ENCODE results near the gene VPS37D. TPM values are rescaled to one million over a fixed set of nuclear protein-coding genes. Genes with fewer than 3 reads are reported as not detected.
"Not testable (repeated sequence)": the region's sequence is repeated elsewhere in the genome, so short reads cannot be mapped to it uniquely, and the experiment has no call there.

The VPS37D gene
- total RNA-seq, 1 donor: 5.8 TPM

- Histone ChIP-seq H2AFZ (ENCODE audit: low read length) (no peak overlapping the region), H3K27ac (ENCODE audit: low read depth, low read length) (no peak overlapping the region), H3K4me2 (ENCODE audit: insufficient read depth, low read length) (no peak overlapping the region), H3K36me3 (ENCODE audit: insufficient read depth, low read length) (peaks cover 24% of the 10 kb centered on the region), H3K4me1 (ENCODE audit: insufficient read depth, low read length) (peaks cover 25% of the 10 kb centered on the region), H3K79me2 (ENCODE audit: insufficient read depth, low read length) (peaks cover 92% of the 10 kb centered on the region), H3K4me3 (ENCODE audit: insufficient read depth, low read length) (no peak overlapping the region), H3K27me3 (ENCODE audit: insufficient read depth, low read length) (no peaks in the 10 kb centered on the region), H4K20me1 (ENCODE audit: insufficient read depth, low read length) (peaks cover 77% of the 10 kb centered on the region), H3K9me3 (ENCODE audit: low read depth, low read length) (no peaks in the 10 kb centered on the region)
- TF ChIP-seq CTCF (IDR thresholded peaks at IDR 0.05; ENCODE audit: extremely low read depth, low read depth, low read length): no peak
- DNase-seq (ENCODE audit: insufficient read length, low spot score, missing footprints): peak; percentile 36
Observed at GRCh38 chr7:73712773-73713172, 45.1 kb downstream of the VPS37D start.

- not testable (repeated sequence) for H3K27ac ChIP-seq (ENCODE audit: low read depth, low read length); H3K4me3 ChIP-seq (ENCODE audit: insufficient read depth, low read length); H3K4me2 ChIP-seq (ENCODE audit: insufficient read depth, low read length); H3K9me3 ChIP-seq (ENCODE audit: low read depth, low read length); H2AFZ ChIP-seq (ENCODE audit: low read length); H3K27me3 ChIP-seq (ENCODE audit: insufficient read depth, low read length)
- Histone ChIP-seq H3K79me2 (ENCODE audit: insufficient read depth, low read length) (peaks cover 95% of the 10 kb centered on the region), H4K20me1 (ENCODE audit: insufficient read depth, low read length) (peaks cover 80% of the 10 kb centered on the region), H3K36me3 (ENCODE audit: insufficient read depth, low read length) (peaks cover 21% of the 10 kb centered on the region), H3K4me1 (ENCODE audit: insufficient read depth, low read length) (peaks cover 30% of the 10 kb centered on the region)
- DNase-seq (ENCODE audit: insufficient read length, low spot score, missing footprints): peak; percentile 38
Observed at GRCh38 chr7:73713319-73713718, 45.7 kb downstream of the VPS37D start.

GRCh38 chr7:73715648-73716317 lies 48.2 kb downstream of the VPS37D start:
- no peak for TF ChIP-seq CTCF (IDR thresholded peaks at IDR 0.05; ENCODE audit: extremely low read depth, low read depth, low read length)
- Histone ChIP-seq H3K36me3 (ENCODE audit: insufficient read depth, low read length) (peaks cover 16% of the 10 kb centered on the region), H2AFZ (ENCODE audit: low read length) (no peak overlapping the region), H3K4me1 (ENCODE audit: insufficient read depth, low read length) (peaks cover 33% of the 10 kb centered on the region), H3K9me3 (ENCODE audit: low read depth, low read length) (no peaks in the 10 kb centered on the region), H3K79me2 (ENCODE audit: insufficient read depth, low read length) (peaks cover 82% of the 10 kb centered on the region), H3K4me2 (ENCODE audit: insufficient read depth, low read length) (peak overlapping the region; percentile 65), H3K27ac (ENCODE audit: low read depth, low read length) (peak overlapping the region; percentile 68), H3K4me3 (ENCODE audit: insufficient read depth, low read length) (peak overlapping the region; percentile 4), H4K20me1 (ENCODE audit: insufficient read depth, low read length) (peaks cover 61% of the 10 kb centered on the region), H3K27me3 (ENCODE audit: insufficient read depth, low read length) (no peaks in the 10 kb centered on the region)
- DNase-seq (ENCODE audit: insufficient read length, low spot score, missing footprints): peak; percentile 99

- Histone ChIP-seq H3K79me2 (ENCODE audit: insufficient read depth, low read length) (peaks cover 75% of the 10 kb centered on the region), H2AFZ (ENCODE audit: low read length) (no peak overlapping the region), H3K9me3 (ENCODE audit: low read depth, low read length) (no peaks in the 10 kb centered on the region), H3K4me2 (ENCODE audit: insufficient read depth, low read length) (peak overlapping the region; percentile 34), H4K20me1 (ENCODE audit: insufficient read depth, low read length) (peaks cover 58% of the 10 kb centered on the region), H3K4me3 (ENCODE audit: insufficient read depth, low read length) (no peak overlapping the region), H3K36me3 (ENCODE audit: insufficient read depth, low read length) (peaks cover 16% of the 10 kb centered on the region), H3K27me3 (ENCODE audit: insufficient read depth, low read length) (no peaks in the 10 kb centered on the region), H3K4me1 (ENCODE audit: insufficient read depth, low read length) (peaks cover 33% of the 10 kb centered on the region), H3K27ac (ENCODE audit: low read depth, low read length) (peak overlapping the region; percentile 64)
- peak; percentile 59 for DNase-seq (ENCODE audit: insufficient read length, low spot score, missing footprints)
- no peak for TF ChIP-seq CTCF (IDR thresholded peaks at IDR 0.05; ENCODE audit: extremely low read depth, low read depth, low read length)
Observed at GRCh38 chr7:73716318-73716890, 48.8 kb downstream of the VPS37D start.

Measured in osteoblast (primary cell).